Umbilical cord (tissue), 2 donors: ENCODE data around the gene SAFB. TPM values are rescaled to one million over a fixed set of nuclear protein-coding genes. Genes with fewer than 3 reads are reported as not detected.
"Not testable (repeated sequence)": the region's sequence is repeated elsewhere in the genome, so short reads cannot be mapped to it uniquely, and the experiment has no call there.

ENCODE experiments used
- DNase-seq: peaks from one replicate; pipeline ENCODE4 v3.0.0-alpha.2; 2015; ENCODE audit warnings: low spot score
- total RNA-seq: library from RNA; depleted of rRNA; stranded (reverse); fragments of >200 nt; gene quantifications from one replicate; pipeline ENCODE4 v1.2.3, GENCODE V29; 2014; ENCODE audit warnings: low replicate concordance; ENCODE audit not compliant: insufficient read depth

SAFB gene
- total RNA-seq, 1 donor from 2014 or later = 43.1 TPM

- DNase-seq = no peak
Observed at GRCh38 chr19:5684694-5685430, 62.0 kb downstream of the SAFB start.

- DNase-seq = no peak
Observed at GRCh38 chr19:5686326-5686646, 63.4 kb downstream of the SAFB start.

- DNase-seq = peak; percentile 92
Observed at GRCh38 chr19:5686647-5687359, 63.9 kb downstream of the SAFB start.

GRCh38 chr19:5687360-5688198, 64.7 kb downstream of the SAFB start:
- no peak for DNase-seq

- not testable (repeated sequence) for DNase-seq
Observed at GRCh38 chr19:5688262-5688881, 65.5 kb downstream of the SAFB start.

GRCh38 chr19:5690125-5690954, 67.5 kb downstream of the SAFB start, which contains the start of gene RPL36:
RPL36 (plus strand) TSS chr19:5690295; CDS start chr19:5690508, 213 bp downstream.
- DNase-seq = peak; percentile 98

- DNase-seq = peak; percentile 56
Observed at GRCh38 chr19:5690955-5691821, 68.3 kb downstream of the SAFB start.

GRCh38 chr19:5691822-5692722, 69.2 kb downstream of the SAFB start:
- no peak for DNase-seq

- no peak for DNase-seq
Observed at GRCh38 chr19:5692723-5693194, 69.9 kb downstream of the SAFB start.

- DNase-seq = no peak
Observed at GRCh38 chr19:5693195-5694166, 70.6 kb downstream of the SAFB start.

GRCh38 chr19:5694167-5694955, 71.5 kb downstream of the SAFB start:
- DNase-seq = no peak

- no peak for DNase-seq
Observed at GRCh38 chr19:5694956-5695648, 72.2 kb downstream of the SAFB start.

- no peak for DNase-seq
Observed at GRCh38 chr19:5695649-5696195, 72.8 kb downstream of the SAFB start.

GRCh38 chr19:5696196-5697021, 73.5 kb downstream of the SAFB start:
- DNase-seq = no peak
